GM12874 (cell line): Measurements from ENCODE around the gene CHSY1.

Source experiments
- CTCF ChIP-seq: IDR thresholded peaks from 2 replicates; pipeline ENCODE4 v1.5.1; 2011; ENCODE audit warnings: low read depth, mild to moderate bottlenecking, control low read depth, low read length, moderate library complexity; ENCODE audit not compliant: insufficient read depth

The CHSY1 gene

GRCh38 chr15:101220060-101220459 is 31.8 kb downstream of the CHSY1 start:
- TF ChIP-seq CTCF: no peak

- no peak for TF ChIP-seq CTCF
These were observed 32.4 kb downstream of the CHSY1 start for GRCh38 chr15:101219441-101219840.

GRCh38 chr15:101217446-101217845 is 34.4 kb downstream of the CHSY1 start:
- TF ChIP-seq CTCF: no peak

GRCh38 chr15:101216100-101216499 is 35.7 kb downstream of the CHSY1 start:
- TF ChIP-seq CTCF: no peak

- TF ChIP-seq CTCF: no peak
These were observed 36.2 kb downstream of the CHSY1 start for GRCh38 chr15:101215681-101216080.

- TF ChIP-seq CTCF: no peak
These were observed 38.3 kb downstream of the CHSY1 start for GRCh38 chr15:101213570-101213969.

- TF ChIP-seq CTCF: no peak
These were observed 38.7 kb downstream of the CHSY1 start for GRCh38 chr15:101213147-101213546.

- TF ChIP-seq CTCF: no peak
These were observed 40.0 kb downstream of the CHSY1 start for GRCh38 chr15:101211897-101212296.
